GM04504 (cell line): ENCODE results near the gene LYL1.
A peak's percentile ranks its signal among the peaks of the same experiment; 100 is the strongest.

Experiments used
- DNase-seq: peaks from one replicate; pipeline ENCODE4 v3.0.0-alpha.2; 2012; ENCODE audit warnings: low read depth

Gene LYL1

DNA sequence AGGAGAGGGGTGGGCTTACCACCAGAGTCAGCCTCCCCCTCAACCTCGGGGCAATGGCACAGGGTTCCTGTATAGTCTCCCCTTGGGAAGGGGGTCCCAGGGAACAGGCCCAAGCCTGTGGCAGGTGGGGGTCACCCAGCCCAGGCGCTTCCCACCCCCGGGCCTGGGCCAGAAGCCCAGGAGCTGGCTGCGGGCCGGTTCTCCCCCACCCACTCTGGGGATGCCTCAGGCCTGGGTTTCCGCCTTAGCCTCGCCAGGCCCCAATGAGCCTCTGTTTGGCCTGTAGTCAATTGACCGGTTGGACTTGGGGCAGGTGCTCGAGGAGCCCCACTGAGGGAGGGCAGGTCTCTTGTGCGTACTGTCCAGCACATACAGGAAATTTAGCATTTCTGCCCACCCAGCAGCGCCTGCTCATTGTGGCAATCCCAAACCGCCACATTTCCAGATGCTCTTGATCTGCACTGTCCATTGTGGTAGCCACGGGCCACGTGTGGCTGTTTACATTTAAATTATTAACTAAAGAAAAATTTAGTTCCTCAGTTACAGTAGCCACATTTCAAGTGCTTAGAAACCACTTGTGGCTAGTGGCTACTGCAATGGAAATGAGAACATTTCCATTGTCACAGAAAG lies 9.9 kb downstream of the LYL1 start:
- DNase-seq = no peak

DNA sequence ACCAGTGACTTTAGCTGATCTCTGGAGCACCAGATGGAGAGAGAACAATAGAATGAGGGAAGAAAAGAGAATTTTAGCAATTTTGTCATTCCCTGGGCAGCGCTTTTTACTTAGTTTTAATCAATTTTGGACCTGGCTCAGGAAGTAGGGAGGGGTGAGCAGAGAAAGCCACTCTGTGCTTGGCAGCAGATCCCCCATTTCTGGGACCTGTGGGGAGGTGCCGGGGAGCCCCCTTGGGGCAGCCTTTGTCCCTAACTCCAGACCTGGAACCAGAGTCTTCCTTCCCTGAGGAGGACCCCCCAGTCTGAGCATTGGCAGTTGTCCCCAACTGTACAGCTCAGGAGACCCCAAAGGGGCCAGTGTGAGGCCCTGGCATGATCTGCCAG lies 10.5 kb downstream of the LYL1 start:
- no peak for DNase-seq

DNA sequence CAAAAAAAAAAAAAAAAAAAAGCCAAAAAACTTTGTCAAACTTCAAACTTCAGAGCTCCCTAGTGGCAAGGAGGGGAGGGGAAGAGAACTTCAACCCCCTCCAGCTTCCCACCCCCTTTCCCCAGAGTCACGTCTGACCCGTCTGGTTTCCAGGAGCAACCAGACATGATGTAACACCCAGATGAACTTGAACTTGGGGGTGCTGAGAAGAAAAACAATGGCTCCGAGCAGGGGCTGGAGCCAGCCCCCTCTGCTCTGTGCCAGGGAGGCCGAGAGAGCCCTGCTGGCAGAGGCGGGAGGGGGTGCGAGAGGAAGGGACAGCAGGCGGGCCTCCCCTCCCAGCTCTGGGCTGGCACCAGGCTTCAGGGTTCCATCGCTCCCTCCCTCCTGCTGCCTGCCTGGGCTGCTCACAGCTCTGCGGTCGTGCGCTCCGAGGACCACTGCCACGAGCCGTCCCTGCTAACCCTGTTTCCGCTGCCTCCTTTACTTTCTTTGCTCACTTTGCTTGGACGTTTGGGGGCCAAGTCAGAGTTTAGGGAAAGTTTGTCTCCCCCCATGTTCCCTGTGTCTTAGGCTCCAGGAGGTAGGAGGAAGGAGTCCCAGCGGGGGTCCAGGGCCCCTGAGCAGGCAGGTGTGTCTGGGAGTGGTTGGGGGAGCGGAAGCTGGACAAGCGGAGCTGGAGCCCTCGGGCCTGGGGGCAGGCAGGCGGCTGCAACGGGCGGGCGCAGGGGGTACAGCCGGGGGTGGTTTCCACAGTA lies 11.1 kb downstream of the LYL1 start:
- peak; percentile 35 for DNase-seq

DNA sequence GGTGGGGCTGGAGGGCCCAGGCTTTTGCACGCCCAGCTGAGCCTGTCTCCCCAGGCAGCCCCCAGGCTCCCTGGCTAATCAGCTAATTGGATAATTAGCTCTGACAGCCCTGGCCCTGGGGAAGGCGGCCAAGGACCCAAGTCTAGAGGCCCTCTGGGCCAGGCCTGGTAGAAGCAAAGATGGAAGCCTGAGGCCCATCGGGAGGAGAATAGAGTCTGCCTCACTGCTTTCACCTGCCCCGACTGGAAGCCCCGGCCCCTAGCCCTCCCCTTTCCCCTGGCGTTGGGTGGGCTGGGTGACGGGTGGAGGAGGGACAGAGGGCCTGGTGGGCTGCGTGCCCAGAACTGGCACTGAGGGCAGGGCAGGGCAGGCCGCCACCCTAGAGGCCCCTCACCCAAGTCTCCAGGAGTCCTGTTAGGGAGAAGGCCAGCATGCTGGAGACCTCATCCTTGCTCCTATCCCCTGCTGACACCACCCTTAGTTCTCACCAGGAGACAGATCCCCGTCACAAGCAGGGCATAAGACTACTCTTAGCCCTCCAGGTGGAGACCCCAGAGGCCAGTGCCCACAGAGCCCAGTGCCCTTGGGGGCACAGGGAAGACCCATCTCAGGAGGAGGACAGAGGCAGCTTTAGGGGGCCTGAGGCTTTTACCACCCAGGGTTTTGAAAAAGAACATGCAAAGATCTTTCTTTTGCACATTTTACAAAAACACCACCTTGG lies 12.0 kb downstream of the LYL1 start:
- DNase-seq = no peak

DNA sequence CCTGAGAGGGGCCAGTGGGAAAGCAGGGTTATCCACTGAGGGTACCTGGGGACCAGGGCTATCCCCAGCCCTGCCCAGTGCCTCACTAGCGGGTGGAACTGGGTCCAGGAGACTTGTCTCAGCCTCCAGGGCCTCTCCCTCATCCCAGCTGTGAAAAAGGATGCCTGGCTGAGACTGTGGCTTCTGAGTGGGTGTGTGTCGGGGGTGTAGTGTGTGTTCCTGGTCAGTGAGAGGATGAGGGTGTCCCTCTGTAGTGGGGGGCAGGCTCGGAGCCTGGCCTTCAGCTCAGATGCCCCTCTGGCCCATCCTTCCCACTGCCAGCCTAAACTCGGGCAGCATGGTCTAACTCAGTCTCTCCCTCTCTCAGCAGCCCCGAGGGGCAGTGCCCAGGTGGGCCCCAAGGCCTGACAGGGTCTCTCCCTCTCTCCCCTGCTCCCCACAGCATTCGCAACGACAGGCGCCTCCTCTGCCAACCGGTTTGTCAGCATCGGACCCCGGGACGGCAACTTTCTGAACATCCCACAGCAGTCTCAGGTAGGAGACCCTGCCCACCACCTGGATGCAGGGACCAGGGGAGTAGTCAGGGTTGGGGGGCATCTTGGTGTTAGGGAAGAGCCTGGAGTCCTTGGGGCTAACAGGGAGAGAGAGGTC lies 12.7 kb downstream of the LYL1 start:
- DNase-seq = no peak

DNA sequence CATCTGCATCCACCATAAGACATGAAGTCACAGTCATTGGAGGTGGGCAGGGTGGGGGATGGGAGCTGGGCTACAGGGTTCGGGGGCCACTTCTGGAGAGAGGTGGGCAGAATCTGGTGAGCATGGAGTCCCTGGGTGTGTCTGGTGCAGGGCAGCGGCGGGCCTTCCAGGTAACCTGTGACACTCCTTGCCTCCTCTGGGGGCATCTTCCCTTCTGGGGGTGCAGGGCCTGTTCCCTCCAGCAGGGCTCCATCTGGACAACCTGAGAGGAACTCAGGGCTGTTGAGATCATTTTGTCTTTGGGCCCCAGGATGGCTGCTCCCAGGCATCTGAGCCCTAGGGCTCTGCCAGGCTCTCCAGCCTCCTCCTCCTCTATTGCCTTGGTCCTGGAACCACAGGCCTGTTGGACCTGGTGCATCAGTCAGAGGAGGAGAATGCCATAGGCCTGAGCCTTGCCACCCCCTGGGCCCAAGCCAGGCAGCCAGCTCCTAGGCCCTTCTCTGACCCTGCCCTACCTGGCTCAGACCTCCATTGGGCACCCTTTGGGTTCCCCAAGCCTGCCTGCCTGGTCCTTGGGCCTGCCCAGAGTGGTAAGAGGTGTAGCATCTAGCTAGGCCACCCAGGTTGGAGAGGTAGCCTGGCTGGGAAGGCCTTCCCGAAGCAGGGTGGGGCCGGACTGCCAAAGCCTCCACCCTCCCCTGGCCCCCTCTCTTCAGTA lies 13.4 kb downstream of the LYL1 start:
- DNase-seq = no peak

DNA sequence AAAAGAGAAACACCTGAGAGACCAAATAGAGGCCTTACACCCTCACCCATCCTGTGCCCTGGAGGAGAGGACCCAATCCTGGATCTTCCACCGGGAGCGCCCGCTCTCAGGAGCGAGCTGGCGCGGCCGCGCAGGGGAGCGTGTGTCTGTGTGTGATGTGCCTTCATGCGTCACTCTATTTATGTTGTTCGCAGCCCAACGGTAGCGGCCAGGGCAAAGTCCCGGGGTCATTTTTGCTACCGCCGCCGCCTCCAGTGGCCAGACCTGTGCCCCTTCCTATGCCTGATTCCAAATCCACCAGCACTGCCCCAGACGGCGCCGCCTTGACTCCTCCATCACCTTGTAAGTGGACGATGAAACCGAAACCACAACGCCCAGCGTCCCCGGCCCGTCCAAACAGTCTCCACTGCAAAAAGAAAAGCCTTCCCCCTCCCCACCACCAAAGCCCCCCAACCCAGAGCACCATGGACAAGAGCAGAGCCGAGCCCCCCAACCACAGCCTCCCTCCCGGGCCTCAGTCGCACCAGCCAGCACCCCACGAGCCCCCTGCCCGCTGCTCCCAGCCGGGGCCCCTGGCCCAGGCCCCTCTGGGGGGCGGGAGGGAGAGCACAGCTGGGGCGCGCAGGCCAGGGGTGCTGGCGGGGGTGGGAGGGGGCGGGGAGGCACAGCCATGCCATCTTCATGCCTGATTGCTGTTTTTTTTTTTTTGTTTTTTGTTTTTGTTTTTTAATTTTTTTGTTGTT lies 14.7 kb downstream of the LYL1 start:
- no peak for DNase-seq

DNA sequence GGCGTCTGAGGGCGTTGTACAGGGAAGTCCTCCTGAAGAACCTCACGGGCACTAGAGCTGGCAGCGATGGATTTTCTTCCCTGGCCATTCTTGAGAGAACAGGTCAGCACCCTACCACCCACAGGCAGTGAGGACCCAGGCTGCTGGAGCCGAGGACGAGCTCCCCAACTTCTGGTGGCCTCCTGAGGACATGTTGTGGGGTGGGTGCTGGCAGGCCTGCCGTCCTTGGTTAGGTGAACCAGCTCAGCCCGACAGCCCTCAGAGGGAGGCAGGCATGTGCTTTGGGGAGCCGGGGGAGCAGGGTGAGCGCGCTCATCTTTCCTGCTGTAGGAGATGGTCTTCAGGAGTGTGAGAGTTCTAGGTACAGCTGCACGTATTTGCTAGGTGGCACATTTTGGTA lies 15.4 kb downstream of the LYL1 start:
- no peak for DNase-seq

DNA sequence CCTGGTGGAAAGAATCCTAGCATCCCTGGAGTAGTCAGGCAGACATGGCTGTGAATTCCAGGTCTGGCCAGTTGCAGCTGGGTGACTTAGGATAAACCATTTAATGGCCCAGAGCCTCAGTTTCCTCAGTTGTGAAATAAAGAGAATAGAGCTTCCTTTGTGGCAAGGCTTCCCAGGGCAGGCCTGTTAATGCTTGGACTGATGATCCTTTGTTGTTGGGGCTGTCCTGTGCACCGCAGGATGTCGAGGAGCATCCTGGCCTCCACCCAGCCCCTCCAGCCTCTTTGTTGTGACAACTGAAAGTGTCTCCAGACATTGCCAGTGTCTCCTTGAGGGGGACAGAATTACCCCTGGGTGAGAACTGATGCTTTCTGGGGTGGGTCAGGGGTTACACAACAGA lies 16.3 kb downstream of the LYL1 start:
- no peak for DNase-seq

DNA sequence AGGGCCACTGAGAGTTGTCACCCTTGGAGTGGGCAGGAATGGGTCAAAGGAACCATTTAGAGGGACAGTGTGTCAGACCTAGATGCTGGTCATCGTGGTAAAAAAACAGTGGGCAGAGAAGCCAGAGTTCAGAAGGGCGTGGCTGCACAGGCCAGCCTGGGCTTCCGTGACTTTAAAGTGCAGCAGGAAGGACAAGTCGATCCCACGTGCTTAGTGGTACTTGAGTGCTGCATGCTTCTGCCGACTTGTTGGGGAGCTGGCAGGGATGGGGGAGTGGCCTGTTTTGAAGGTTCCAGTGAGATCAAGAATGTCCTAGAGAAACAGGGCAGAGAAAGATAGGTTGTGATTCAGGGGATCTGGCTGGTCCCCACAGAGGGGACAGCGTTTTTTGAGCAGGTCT lies 17.0 kb downstream of the LYL1 start:
- no peak for DNase-seq

DNA sequence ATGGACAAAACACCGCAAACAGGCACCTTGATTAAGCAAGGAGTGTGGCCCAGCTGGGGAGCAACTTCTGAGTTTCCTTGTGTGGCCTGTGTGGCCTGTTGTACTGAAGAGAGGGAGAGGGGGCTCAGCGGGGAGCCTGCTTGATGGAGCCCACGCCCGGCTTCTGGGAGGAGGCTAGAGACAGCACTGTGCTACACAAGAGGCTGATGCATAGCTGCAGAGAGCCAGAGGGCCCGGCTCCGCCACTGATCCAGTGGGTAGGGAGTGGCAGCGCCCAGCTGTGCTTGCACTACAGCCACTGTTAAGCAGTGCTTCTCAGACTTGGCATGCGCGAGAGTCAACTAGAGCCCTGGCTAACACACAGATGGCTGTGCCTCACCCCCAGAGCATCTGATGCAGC lies 19.0 kb downstream of the LYL1 start:
- no peak for DNase-seq

DNA sequence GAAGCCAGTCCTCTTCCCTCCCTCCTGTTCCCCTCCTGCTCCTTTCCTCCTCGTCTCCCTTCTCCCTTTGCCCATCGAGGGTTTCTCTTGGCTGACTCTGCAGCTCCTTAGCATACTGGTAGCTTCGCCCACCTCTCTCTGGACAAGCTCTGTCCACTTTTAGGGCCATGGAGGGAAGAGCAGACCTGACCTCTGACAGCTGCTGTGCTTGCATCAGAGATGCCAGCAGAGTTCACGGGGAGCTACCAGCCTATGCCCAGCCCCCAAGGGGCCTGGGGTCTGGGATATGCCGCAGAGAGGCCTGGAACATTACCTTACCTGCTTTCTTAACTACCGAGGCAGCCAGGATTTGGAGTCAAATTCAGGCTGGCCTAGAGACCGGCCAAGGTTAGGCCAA lies 19.7 kb downstream of the LYL1 start:
- DNase-seq = no peak

DNA sequence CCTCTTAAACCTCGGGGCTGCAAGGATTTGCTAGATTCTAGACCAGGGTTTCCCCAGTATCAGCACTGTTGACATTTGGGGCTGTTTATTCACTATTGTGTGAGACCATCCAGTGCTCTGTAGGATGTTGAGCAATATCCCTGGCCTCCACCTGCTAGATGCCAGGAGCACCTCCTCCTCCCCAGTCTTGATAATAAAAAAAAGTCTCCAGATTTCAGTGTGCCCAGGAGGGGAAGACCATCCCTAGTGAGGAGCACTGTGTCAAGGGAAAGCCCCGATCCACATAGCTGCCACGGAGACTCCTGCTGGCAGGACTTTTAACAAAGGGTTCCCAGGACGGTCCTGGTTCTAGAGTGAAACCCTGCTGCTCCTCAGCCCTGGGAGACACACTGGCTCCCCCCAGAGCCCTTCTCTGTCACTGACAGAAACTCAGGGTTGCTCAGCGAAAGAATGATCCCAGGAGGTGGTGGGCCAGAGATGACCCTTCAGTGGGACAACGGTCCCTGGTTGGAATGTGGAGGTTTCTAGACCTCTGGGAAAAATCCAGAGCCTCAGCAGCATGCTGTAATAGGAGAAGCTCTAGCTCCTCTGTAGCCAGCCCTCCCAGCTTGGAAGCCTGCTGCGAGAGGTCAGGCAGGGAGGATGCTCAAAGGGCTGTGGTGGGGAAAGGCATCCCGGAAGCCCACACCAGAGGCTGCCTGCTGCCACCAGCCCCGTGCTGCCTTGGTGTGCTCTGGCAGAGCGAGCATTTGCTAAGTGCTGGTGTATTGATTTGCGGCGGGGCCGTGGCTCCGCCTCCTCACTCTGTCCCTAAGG lies 20.3 kb downstream of the LYL1 start:
- no peak for DNase-seq

DNA sequence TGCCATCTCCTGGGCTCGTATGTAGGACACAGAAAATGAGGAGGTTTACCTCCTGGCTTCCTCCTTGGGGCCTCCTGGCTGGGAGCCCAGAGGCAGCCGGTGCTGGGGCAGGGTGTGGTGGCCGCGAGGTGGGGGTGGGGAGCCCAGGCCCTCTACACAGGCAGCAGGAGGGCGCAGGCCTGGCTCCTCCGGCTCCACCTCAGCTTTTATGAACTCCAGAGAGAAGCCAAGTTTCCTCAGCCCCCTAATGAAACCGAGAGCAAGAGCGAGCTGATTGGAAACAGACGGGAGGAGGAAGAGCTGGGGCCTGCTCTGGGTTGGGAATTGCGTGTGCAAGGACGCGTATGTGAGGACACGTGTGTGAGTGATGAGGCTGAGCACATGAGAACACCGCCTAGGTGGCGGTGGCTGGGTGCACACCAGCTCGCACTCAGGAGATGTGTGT lies 23.1 kb downstream of the LYL1 start:
- DNase-seq = peak; percentile 51

DNA sequence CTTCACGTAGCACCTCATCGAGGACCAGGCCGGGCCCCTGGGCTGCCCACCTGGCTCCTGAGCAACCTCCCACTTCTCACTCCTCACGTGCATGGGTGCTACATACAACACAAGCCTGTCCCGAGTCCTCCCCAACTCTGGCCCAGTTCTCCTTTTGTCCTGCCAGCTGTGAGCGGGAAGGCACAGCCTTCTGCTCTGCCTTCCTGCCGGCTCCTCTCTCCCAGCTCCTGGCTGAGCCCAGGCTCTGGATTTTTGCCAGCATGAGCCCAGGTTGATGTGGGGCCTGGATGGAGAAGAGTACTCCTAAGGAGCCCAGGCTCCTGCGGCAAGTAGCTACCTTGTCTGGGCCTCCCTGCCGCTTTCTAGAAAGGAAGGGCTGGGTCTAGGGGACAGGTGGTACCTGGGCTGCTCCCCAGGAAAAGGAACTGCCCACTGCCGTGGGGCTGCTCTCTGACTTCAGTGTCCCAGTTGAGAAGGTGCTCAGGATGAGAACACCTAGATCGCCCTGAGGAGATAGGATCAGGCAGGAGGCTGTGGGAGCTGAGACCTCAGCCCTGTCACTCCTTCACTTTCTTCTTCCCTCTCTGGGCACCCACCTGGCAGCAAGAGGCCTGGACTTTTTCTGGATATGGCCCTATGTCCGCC lies 23.6 kb downstream of the LYL1 start:
- DNase-seq = no peak

DNA sequence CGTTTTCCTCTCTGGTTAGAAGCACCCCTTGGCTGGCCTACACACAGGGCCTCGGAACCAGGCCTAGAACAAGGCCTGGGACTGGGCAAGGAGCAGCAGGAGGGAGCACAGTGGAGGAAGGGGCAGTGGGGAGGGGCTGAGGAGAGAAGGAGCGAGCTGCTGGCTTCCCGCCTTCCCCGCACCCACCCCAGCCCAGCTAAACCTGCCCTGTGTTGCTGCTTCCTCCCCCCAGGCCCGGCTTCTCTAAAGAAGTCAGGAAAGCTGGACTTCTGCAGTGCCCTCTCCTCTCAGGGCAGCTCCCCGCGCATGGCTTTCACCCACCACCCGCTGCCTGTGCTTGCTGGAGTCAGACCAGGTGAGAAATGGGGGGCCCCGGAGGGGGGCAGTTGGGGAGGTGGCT lies 24.3 kb downstream of the LYL1 start:
- no peak for DNase-seq

DNA sequence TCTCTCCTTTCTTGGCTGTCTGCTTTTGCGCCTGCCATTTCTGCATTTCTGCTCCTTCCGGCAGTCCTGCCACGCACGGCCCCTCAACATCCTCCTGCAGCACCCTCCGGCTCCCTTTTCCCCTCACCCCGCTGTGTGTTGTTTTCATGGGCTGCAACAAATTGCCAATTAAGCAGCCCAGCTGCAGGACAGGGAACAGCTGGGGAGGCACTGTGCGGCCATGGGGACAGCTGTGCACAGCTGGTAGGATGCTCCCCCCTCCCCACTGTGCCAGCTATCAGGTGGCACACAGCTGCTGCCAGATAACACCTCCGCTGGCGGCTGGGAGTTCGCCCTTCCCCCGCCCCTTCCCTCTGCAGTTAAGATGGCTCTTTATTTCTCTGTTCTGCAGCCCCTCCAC lies 25.4 kb downstream of the LYL1 start:
- no peak for DNase-seq

DNA sequence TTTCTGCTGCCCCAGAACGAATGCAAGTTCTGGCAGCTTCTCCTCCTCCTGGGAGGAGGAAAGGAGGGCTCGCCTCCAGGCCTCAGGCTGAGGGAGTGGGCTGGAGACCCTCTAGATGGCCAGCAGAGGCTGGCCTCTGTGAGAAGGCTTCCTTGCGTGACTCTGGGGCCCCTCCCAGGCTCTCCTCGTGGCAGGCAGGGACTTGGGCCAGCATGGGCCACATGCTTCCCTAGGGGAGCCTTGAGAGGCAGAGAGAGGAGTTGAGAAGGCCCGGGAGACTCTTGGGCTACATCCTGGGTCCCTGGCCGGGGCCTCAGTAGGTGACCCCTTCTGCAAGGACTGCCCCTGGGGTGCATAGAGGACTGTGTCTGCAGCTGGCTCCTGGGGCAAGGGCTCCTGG lies 25.9 kb downstream of the LYL1 start:
- no peak for DNase-seq

DNA sequence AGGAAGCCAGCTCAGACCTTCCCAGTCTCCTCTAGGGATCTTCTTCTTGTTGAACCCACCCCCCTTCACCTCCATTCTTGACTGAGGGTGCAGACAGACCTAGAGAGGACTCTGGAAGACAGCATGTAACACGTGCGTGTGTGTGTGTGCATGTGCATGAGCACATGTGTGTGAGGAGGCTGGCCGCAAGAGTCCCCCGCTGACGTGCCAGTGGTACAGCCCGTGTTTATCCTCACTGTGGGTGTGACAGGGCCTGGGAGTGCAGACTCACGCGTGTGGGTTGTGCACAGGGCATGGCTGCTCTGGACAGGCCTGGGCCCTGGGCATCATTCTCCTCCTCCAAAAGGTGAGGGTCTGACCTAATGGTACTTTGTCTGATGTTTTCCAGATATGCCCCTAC lies 26.3 kb downstream of the LYL1 start:
- DNase-seq = no peak

DNA sequence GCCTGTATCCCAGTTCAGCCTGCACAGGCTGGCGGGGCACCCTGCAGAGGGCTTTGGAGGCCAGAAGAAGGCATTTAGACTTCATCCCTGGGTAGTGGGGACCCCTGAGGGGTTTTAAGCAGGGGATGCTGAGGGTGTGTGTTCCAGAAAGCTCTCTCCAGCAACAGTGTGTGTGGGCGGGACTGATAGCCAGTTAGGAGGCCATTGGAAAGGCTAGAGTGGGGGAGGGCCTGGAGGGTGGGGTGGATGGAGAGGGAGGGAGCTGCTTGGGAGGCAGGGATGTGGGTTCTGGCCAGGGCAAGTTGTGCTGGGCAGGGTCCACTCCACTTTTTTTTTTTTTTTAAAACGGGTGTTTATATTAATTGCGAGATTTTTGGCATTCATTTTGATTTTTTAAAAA lies 28.3 kb downstream of the LYL1 start:
- DNase-seq = no peak
